ENCODE measurements around the gene L3MBTL4. TPM values are rescaled to one million over a fixed set of nuclear protein-coding genes. Genes with fewer than 3 reads are reported as not detected.

The L3MBTL4 gene
- total RNA-seq, 1 donor: 0.36 TPM

GRCh38 chr18:6010921-6011320 lies 403.8 kb downstream of the L3MBTL4 start:
- no peaks in the 10 kb centered on the region for H3K27me3 ChIP-seq (ENCODE audit: insufficient read depth, low read length)
- no peak overlapping the region for H3K4me2 ChIP-seq (ENCODE audit: insufficient read depth, low read length)
- no peaks in the 10 kb centered on the region for H3K4me1 ChIP-seq (ENCODE audit: insufficient read depth, low read length)
- no peak overlapping the region for H2AFZ ChIP-seq (ENCODE audit: low read length)
- H3K9me3 ChIP-seq (ENCODE audit: low read depth, low read length): no peaks in the 10 kb centered on the region
- no peak for DNase-seq (ENCODE audit: insufficient read length, low spot score, missing footprints)
- H3K27ac ChIP-seq (ENCODE audit: low read depth, low read length): no peak overlapping the region
- no peak overlapping the region for H3K4me3 ChIP-seq (ENCODE audit: insufficient read depth, low read length)
- no peaks in the 10 kb centered on the region for H3K79me2 ChIP-seq (ENCODE audit: insufficient read depth, low read length)
- no peak for TF ChIP-seq CTCF (IDR thresholded peaks at IDR 0.05; ENCODE audit: extremely low read depth, low read depth, low read length)
- no peaks in the 10 kb centered on the region for H3K36me3 ChIP-seq (ENCODE audit: insufficient read depth, low read length)
- no peaks in the 10 kb centered on the region for H4K20me1 ChIP-seq (ENCODE audit: insufficient read depth, low read length)

GRCh38 chr18:6010284-6010683 lies 404.4 kb downstream of the L3MBTL4 start:
- no peak for TF ChIP-seq CTCF (IDR thresholded peaks at IDR 0.05; ENCODE audit: extremely low read depth, low read depth, low read length)
- no peak overlapping the region for H3K4me3 ChIP-seq (ENCODE audit: insufficient read depth, low read length)
- no peak overlapping the region for H3K27ac ChIP-seq (ENCODE audit: low read depth, low read length)
- H3K79me2 ChIP-seq (ENCODE audit: insufficient read depth, low read length): no peaks in the 10 kb centered on the region
- H3K4me2 ChIP-seq (ENCODE audit: insufficient read depth, low read length): no peak overlapping the region
- no peaks in the 10 kb centered on the region for H4K20me1 ChIP-seq (ENCODE audit: insufficient read depth, low read length)
- no peaks in the 10 kb centered on the region for H3K4me1 ChIP-seq (ENCODE audit: insufficient read depth, low read length)
- H3K27me3 ChIP-seq (ENCODE audit: insufficient read depth, low read length): no peaks in the 10 kb centered on the region
- H3K36me3 ChIP-seq (ENCODE audit: insufficient read depth, low read length): no peaks in the 10 kb centered on the region
- H2AFZ ChIP-seq (ENCODE audit: low read length): no peak overlapping the region
- H3K9me3 ChIP-seq (ENCODE audit: low read depth, low read length): no peaks in the 10 kb centered on the region
- no peak for DNase-seq (ENCODE audit: insufficient read length, low spot score, missing footprints)

- H3K4me3 ChIP-seq (ENCODE audit: insufficient read depth, low read length): no peak overlapping the region
- no peak for TF ChIP-seq CTCF (IDR thresholded peaks at IDR 0.05; ENCODE audit: extremely low read depth, low read depth, low read length)
- H3K79me2 ChIP-seq (ENCODE audit: insufficient read depth, low read length): no peaks in the 10 kb centered on the region
- H3K4me1 ChIP-seq (ENCODE audit: insufficient read depth, low read length): no peaks in the 10 kb centered on the region
- no peaks in the 10 kb centered on the region for H3K9me3 ChIP-seq (ENCODE audit: low read depth, low read length)
- no peak for DNase-seq (ENCODE audit: insufficient read length, low spot score, missing footprints)
- H3K36me3 ChIP-seq (ENCODE audit: insufficient read depth, low read length): no peaks in the 10 kb centered on the region
- no peaks in the 10 kb centered on the region for H4K20me1 ChIP-seq (ENCODE audit: insufficient read depth, low read length)
- H3K27ac ChIP-seq (ENCODE audit: low read depth, low read length): no peak overlapping the region
- no peaks in the 10 kb centered on the region for H3K27me3 ChIP-seq (ENCODE audit: insufficient read depth, low read length)
- H2AFZ ChIP-seq (ENCODE audit: low read length): no peak overlapping the region
- H3K4me2 ChIP-seq (ENCODE audit: insufficient read depth, low read length): no peak overlapping the region
Measured at GRCh38 chr18:6009756-6010155, 405.0 kb downstream of the L3MBTL4 start.

GRCh38 chr18:6004683-6005082 lies 410.0 kb downstream of the L3MBTL4 start:
- no peak overlapping the region for H3K4me3 ChIP-seq (ENCODE audit: insufficient read depth, low read length)
- no peak overlapping the region for H2AFZ ChIP-seq (ENCODE audit: low read length)
- H3K4me2 ChIP-seq (ENCODE audit: insufficient read depth, low read length): no peak overlapping the region
- H3K79me2 ChIP-seq (ENCODE audit: insufficient read depth, low read length): no peaks in the 10 kb centered on the region
- H3K27ac ChIP-seq (ENCODE audit: low read depth, low read length): no peak overlapping the region
- DNase-seq (ENCODE audit: insufficient read length, low spot score, missing footprints): no peak
- H3K27me3 ChIP-seq (ENCODE audit: insufficient read depth, low read length): no peaks in the 10 kb centered on the region
- H4K20me1 ChIP-seq (ENCODE audit: insufficient read depth, low read length): no peaks in the 10 kb centered on the region
- H3K9me3 ChIP-seq (ENCODE audit: low read depth, low read length): no peaks in the 10 kb centered on the region
- no peaks in the 10 kb centered on the region for H3K36me3 ChIP-seq (ENCODE audit: insufficient read depth, low read length)
- no peak for TF ChIP-seq CTCF (IDR thresholded peaks at IDR 0.05; ENCODE audit: extremely low read depth, low read depth, low read length)
- no peaks in the 10 kb centered on the region for H3K4me1 ChIP-seq (ENCODE audit: insufficient read depth, low read length)

All from osteoblast (primary cell).